ENCODE results near the gene PRDM13. TPM values are rescaled to one million over a fixed set of nuclear protein-coding genes. Genes with fewer than 3 reads are reported as not detected.
"Not testable (repeated sequence)": the region's sequence is repeated elsewhere in the genome, so short reads cannot be mapped to it uniquely, and the experiment has no call there.

Gene PRDM13
- total RNA-seq, 1 experiment from 2014 or later: 0.11 TPM

- peaks cover 18% of the 10 kb centered on the region for H3K9me3 Mint-ChIP-seq
- peaks cover 10% of the 10 kb centered on the region for H3K27me3 Mint-ChIP-seq (ENCODE audit: low read depth)
- H3K4me1 Mint-ChIP-seq; ATAC-seq; POLR2A ChIA-PET; H3K27ac Mint-ChIP-seq; DNase-seq (ENCODE audit: low spot score); CTCF ChIA-PET; H3K4me3 Mint-ChIP-seq: not testable (repeated sequence)
- H3K36me3 Mint-ChIP-seq: peaks cover 19% of the 10 kb centered on the region
Measured at GRCh38 chr6:99638358-99638757, 31.7 kb downstream of the PRDM13 start.

- Mint-ChIP-seq H3K9me3 (peaks cover 18% of the 10 kb centered on the region), H3K27me3 (ENCODE audit: low read depth) (peaks cover 10% of the 10 kb centered on the region), H3K4me3 (no peak overlapping the region), H3K36me3 (peaks cover 17% of the 10 kb centered on the region), H3K4me1 (no peaks in the 10 kb centered on the region), H3K27ac (no peak overlapping the region)
- ChIA-PET POLR2A (no interaction called here), CTCF (no interaction called here)
- ATAC-seq: no peak
- no peak for TF ChIP-seq GTF2I (CRISPR knock-in tag; conservative IDR thresholded peaks at IDR 0.05)
- TF ChIP-seq MLX (CRISPR knock-in tag; IDR thresholded peaks at IDR 0.05): no peak
- TF ChIP-seq CREM (CRISPR knock-in tag; IDR thresholded peaks at IDR 0.05): no peak
- TF ChIP-seq IRF1 (CRISPR knock-in tag; IDR thresholded peaks at IDR 0.05): no peak
- TF ChIP-seq JAZF1 (CRISPR knock-in tag; IDR thresholded peaks at IDR 0.05): no peak
- TF ChIP-seq SOX15 (CRISPR knock-in tag; IDR thresholded peaks at IDR 0.05): no peak
- no peak for TF ChIP-seq EMX1 (CRISPR knock-in tag; IDR thresholded peaks at IDR 0.05)
- TF ChIP-seq ZNF232 (CRISPR knock-in tag; IDR thresholded peaks at IDR 0.05): no peak
- no peak for TF ChIP-seq SMAD3 (CRISPR knock-in tag; IDR thresholded peaks at IDR 0.05; ENCODE audit: borderline replicate concordance)
- TF ChIP-seq TP53 (CRISPR knock-in tag; IDR thresholded peaks at IDR 0.05): no peak
- no peak for TF ChIP-seq ARID4B (CRISPR knock-in tag; IDR thresholded peaks at IDR 0.05; ENCODE audit: borderline replicate concordance)
- no peak for TF ChIP-seq ZNF121 (CRISPR knock-in tag; IDR thresholded peaks at IDR 0.05)
- no peak for TF ChIP-seq FOXJ3 (CRISPR knock-in tag; IDR thresholded peaks at IDR 0.05; ENCODE audit: borderline replicate concordance)
- no peak for TF ChIP-seq MXD4 (CRISPR knock-in tag; IDR thresholded peaks at IDR 0.05; ENCODE audit: borderline replicate concordance)
- no peak for TF ChIP-seq NFATC4 (CRISPR knock-in tag; IDR thresholded peaks at IDR 0.05)
- TF ChIP-seq RELA (CRISPR knock-in tag; IDR thresholded peaks at IDR 0.05; ENCODE audit: borderline replicate concordance): no peak
- no peak for TF ChIP-seq CTCF (IDR thresholded peaks at IDR 0.05)
- no peak for TF ChIP-seq CDX4 (CRISPR knock-in tag; IDR thresholded peaks at IDR 0.05; ENCODE audit: borderline replicate concordance)
- DNase-seq (ENCODE audit: low spot score): no peak
Measured at GRCh38 chr6:99641270-99641669, 34.6 kb downstream of the PRDM13 start.

Data from WTC11 (cell line).